ENCODE results near the gene CLIP1. TPM values are rescaled to one million over a fixed set of nuclear protein-coding genes. Genes with fewer than 3 reads are reported as not detected.
"Not testable (repeated sequence)": the region's sequence is repeated elsewhere in the genome, so short reads cannot be mapped to it uniquely, and the experiment has no call there.

Gene CLIP1
- total RNA-seq, 4 donors from 2014 or later = 118 to 164 (median 133) TPM

DNA sequence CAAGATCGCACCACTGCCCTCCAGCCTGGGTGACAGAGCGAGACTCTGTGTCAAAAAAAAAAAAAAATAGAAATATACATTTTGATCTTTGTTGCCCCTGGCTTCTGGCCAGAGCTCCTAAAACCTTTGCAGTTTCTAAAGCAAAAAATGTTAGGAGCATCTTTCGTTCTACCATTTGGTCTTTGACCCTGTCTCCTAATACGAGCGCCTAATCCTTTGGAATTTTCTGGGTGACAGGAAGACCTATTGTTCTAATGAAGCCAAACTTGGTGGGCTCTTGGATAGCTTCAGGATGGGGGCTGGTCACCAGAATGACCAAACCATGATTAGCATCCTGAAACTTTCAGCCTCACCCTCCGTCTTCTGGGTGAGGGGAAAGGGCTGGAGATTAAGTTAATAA, 32.3 kb upstream of the CLIP1 start:
- TF ChIP-seq, protein P1, sequence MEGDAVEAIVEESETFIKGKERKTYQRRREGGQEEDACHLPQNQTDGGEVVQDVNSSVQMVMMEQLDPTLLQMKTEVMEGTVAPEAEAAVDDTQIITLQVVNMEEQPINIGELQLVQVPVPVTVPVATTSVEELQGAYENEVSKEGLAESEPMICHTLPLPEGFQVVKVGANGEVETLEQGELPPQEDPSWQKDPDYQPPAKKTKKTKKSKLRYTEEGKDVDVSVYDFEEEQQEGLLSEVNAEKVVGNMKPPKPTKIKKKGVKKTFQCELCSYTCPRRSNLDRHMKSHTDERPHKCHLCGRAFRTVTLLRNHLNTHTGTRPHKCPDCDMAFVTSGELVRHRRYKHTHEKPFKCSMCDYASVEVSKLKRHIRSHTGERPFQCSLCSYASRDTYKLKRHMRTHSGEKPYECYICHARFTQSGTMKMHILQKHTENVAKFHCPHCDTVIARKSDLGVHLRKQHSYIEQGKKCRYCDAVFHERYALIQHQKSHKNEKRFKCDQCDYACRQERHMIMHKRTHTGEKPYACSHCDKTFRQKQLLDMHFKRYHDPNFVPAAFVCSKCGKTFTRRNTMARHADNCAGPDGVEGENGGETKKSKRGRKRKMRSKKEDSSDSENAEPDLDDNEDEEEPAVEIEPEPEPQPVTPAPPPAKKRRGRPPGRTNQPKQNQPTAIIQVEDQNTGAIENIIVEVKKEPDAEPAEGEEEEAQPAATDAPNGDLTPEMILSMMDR (IDR thresholded peaks at IDR 0.05) = no peak
- TF ChIP-seq POLR2A (IDR thresholded peaks at IDR 0.05) = no peak
- WGBS, 2 donors = 70 to 77% methylated on average over 6 of the region's 6 CpGs
- intact Hi-C loops (cut with DNase I; ENCODE audit: low total_unique reads) = no loop called here
- DNase-seq (ENCODE audit: low spot score in 2 of 2) = no peak
- no peak overlapping the region for H3K4me3 ChIP-seq (ENCODE audit: low read depth, poor library complexity, severe bottlenecking)

DNA sequence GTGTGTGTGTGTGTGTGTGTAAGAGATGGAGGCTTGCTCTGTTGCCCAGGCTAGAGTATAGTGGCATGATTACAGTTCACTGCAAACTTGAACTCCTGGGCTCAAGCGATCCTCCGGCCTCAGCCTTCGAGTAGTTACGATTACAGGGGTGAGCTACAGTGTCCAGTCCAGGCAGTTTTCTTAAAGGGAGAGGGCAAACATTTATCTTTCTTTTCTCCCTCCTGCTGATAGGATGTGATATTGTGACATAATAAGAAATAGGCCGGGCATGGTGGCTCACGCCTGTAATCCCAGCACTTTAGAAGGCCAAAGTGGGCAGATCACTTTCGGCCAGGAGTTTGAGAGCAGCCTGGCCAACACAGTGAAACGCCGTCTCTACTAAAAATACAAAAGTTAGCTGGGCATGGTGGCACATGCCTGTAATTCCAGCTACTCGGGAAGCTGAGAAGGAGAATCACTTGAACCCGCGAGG, 31.8 kb upstream of the CLIP1 start:
- intact Hi-C loops (cut with DNase I; ENCODE audit: low total_unique reads) = no loop called here
- no peak for TF ChIP-seq POLR2A (IDR thresholded peaks at IDR 0.05)
- TF ChIP-seq, protein P1 (IDR thresholded peaks at IDR 0.05) = no peak
- 79 to 84% methylated on average over 12 of the region's 12 CpGs for WGBS, 2 donors
- DNase-seq (ENCODE audit: low spot score in 2 of 2) = no peak
- H3K4me3 ChIP-seq (ENCODE audit: low read depth, poor library complexity, severe bottlenecking) = no peak overlapping the region

DNA sequence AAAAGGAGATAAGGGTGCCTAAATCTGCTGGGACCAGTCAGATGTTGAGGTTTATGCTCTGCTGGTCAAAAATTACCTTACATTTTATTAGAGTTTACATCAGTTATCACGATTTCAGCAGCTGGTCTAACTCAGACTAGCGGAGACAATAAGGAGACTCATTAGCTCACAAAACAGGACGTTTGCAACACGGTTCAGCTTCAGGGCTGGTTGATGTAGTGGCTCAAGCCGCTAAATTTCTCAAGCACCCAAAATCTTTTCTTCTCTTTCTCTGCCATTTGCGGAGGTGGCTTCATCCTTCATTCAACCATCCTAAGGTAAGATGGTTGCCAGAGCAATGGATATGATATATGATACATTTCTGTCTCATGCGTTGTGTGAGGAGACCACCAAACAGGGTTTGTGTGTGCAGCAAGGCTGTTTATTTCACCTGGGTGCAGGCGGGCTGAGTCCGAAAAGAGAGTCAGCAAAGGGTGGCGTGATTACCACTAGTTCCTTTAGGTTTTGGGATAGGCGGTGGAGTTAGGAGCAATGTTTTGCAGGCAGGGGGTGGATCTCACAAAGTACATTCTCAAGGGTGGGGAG, 30.3 kb upstream of the CLIP1 start:
- no peak overlapping the region for H3K4me3 ChIP-seq (ENCODE audit: low read depth, poor library complexity, severe bottlenecking)
- intact Hi-C loops (cut with DNase I; ENCODE audit: low total_unique reads) = no loop called here
- DNase-seq (ENCODE audit: low spot score in 2 of 2) = no peak
- no peak for TF ChIP-seq POLR2A (IDR thresholded peaks at IDR 0.05)
- TF ChIP-seq, protein P1 (IDR thresholded peaks at IDR 0.05) = no peak
- 83% methylated on average over 11 of the region's 11 CpGs for WGBS, 2 donors

DNA sequence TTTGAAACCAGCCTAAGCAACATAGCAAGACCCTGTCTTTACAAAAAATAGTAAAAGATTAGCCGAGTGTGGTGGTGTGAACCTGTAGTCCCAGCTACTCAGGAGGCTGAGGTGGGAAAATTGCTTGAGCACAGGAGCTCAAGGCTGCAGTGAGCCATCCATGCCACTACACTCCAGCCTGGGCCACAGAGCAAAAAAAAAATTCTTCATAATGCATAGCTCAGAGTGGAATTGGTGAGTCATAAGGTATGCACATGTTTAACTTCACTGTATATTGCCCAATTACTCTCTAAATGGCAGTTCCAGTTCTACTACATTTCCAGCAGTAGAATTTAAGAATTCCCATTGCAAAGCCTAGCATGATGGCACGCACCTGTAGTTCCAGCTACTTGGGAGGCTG, 26.8 kb upstream of the CLIP1 start:
- 74 to 85% methylated on average over 2 of the region's 2 CpGs for WGBS, 2 donors
- H3K4me3 ChIP-seq (ENCODE audit: low read depth, poor library complexity, severe bottlenecking) = no peak overlapping the region
- no peak for DNase-seq (ENCODE audit: low spot score in 2 of 2)
- no peak for TF ChIP-seq POLR2A (IDR thresholded peaks at IDR 0.05)
- TF ChIP-seq, protein P1 (IDR thresholded peaks at IDR 0.05) = no peak
- intact Hi-C loops (cut with DNase I; ENCODE audit: low total_unique reads) = no loop called here

DNA sequence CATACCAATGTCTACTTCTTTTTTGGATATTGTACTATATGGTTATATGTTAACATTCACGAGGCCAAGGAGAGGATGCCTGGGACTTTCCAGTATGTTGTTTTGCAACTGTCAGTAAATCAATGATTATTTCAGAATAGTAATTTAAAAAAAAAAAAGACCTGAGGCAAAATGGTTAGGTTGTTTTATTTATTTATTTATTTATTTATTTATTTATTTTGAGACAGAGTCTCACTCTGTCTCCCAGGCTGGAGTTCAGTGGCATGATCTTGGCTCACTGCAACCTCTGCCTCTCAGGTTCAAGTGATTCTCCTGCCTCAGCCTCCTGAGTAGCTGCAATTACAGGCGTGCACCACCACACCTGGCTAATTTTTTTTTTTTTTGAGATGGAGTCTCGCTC, 25.4 kb upstream of the CLIP1 start:
- 91% methylated on average over 3 of the region's 3 CpGs for WGBS, 2 donors
- intact Hi-C loops (cut with DNase I; ENCODE audit: low total_unique reads); H3K4me3 ChIP-seq (ENCODE audit: low read depth, poor library complexity, severe bottlenecking); DNase-seq (ENCODE audit: low spot score in 2 of 2): not testable (repeated sequence)

DNA sequence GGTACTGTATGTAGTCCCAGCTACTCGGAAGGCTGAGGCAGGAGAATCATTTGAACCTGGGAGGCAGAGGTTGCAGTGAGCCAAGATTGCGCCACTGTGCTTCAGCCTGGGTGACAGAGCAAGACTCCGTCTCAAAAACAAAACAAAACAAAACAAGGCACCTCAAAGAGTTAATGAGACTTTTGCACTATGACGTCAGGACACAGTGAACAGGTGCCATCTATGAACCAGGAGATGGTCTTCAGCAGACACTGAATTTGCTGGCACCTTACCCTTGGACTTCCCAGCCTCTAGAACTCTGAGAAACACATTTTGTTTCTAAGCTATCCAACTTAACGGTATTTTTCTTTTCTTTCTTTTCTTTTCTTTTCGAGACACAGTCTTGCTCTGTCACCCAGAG, 23.9 kb upstream of the CLIP1 start:
- DNase-seq (ENCODE audit: low spot score in 2 of 2); H3K4me3 ChIP-seq (ENCODE audit: low read depth, poor library complexity, severe bottlenecking); intact Hi-C loops (cut with DNase I; ENCODE audit: low total_unique reads): not testable (repeated sequence)
- 71 to 78% methylated on average over 6 of the region's 6 CpGs for WGBS, 2 donors

DNA sequence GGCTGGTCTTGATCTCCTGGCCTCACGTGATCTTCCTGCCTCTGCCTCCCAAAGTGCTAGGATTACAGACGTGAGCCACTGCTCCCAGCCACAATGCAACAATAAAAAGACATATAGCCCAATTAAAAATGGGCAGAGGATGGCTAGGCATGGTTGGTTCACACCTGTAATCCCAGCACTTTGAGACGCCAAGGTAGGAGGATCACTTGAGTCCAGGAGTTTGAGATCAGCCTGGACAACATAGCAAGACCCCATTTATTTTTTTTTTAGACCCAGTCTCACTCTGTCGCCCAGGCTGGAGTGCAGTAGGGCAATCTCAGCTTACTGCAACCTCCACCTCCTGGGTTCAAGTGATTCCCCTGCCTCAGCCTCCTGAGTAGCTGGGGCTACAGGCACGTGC, 21.6 kb upstream of the CLIP1 start:
- DNase-seq (ENCODE audit: low spot score in 2 of 2); intact Hi-C loops (cut with DNase I; ENCODE audit: low total_unique reads); H3K4me3 ChIP-seq (ENCODE audit: low read depth, poor library complexity, severe bottlenecking): not testable (repeated sequence)
- WGBS, 2 donors = 89 to 94% methylated on average over 5 of the region's 5 CpGs

DNA sequence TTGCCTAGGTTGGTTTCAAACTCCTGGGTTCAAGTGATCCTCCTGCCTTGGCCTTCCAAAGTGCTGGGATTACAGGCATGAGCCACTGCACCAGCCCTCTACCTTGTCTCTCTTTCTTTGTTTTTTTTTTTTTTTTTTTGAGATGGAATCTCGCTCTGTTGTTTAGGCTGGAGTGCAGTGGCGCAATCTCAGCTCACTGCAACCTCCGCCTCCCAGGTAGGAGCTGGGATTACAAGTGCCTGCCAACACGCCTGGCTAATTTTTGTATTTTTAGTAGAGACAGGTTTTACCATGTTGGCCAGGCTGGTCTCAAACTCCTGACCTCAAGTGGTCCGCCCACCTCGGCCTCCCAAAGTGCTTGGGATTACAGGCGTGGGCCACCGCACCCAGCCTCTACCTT, 16.4 kb upstream of the CLIP1 start:
- DNase-seq (ENCODE audit: low spot score in 2 of 2); H3K4me3 ChIP-seq (ENCODE audit: low read depth, poor library complexity, severe bottlenecking); intact Hi-C loops (cut with DNase I; ENCODE audit: low total_unique reads): not testable (repeated sequence)
- 50 to 62% methylated on average over 8 of the region's 8 CpGs for WGBS, 2 donors
